Neuronal stem cell (in vitro differentiated cells): ENCODE data around the gene B9D2.
"Not testable (repeated sequence)": the region's sequence is repeated elsewhere in the genome, so short reads cannot be mapped to it uniquely, and the experiment has no call there.

ENCODE experiments used
- DNase-seq: peaks from one replicate; pipeline ENCODE4 v3.0.0-alpha.2; 2013; ENCODE audit warnings: low spot score
- H2AFZ ChIP-seq: one replicate; pipeline ENCODE4 v1.6.1; 2013; ENCODE audit warnings: mild to moderate bottlenecking, low read length, inconsistent platforms
- H2AK5ac ChIP-seq: 2 replicates; pipeline ENCODE4 v1.6.1; 2013; ENCODE audit warnings: low read depth, mild to moderate bottlenecking, inconsistent platforms, low read length, moderate library complexity, mixed read lengths
- H2BK120ac ChIP-seq: 2 replicates; pipeline ENCODE4 v1.6.1; 2013; ENCODE audit warnings: low read depth, mild to moderate bottlenecking, inconsistent platforms, low read length, moderate library complexity, mixed read lengths
- H2BK12ac ChIP-seq: one replicate; pipeline ENCODE4 v1.6.1; 2013; ENCODE audit warnings: low read length, inconsistent platforms
- H2BK15ac ChIP-seq: 2 replicates; pipeline ENCODE4 v1.6.1; 2013; ENCODE audit warnings: mild to moderate bottlenecking, low read length, inconsistent platforms, mixed read lengths
- H2BK5ac ChIP-seq: one replicate; pipeline ENCODE4 v1.6.1; 2013; ENCODE audit warnings: inconsistent platforms, mild to moderate bottlenecking, low read length, moderate library complexity
- H3K14ac ChIP-seq: one replicate; pipeline ENCODE4 v1.6.1; 2013; ENCODE audit warnings: low read length, inconsistent platforms
- H3K18ac ChIP-seq: 2 replicates; pipeline ENCODE4 v1.6.1; 2013; ENCODE audit warnings: low read length, inconsistent platforms
- H3K23ac ChIP-seq: 2 replicates; pipeline ENCODE4 v1.6.1; 2013; ENCODE audit warnings: low read depth, mild to moderate bottlenecking, mixed read lengths, low read length, inconsistent platforms; ENCODE audit not compliant: poor library complexity
- H3K27ac ChIP-seq: replicated peaks from 3 replicates; pipeline ENCODE4 v1.5.1; 2013; ENCODE audit warnings: low read length, inconsistent platforms
- H3K27me3 ChIP-seq, 3 experiments: 2 replicates each; pipeline ENCODE4 v1.6.1; 2013; ENCODE audit warnings: low read length in 3 of 3, mild to moderate bottlenecking in 2 of 3, inconsistent platforms in 1 of 3, low read depth in 1 of 3, mixed read lengths in 1 of 3, moderate library complexity in 1 of 3; ENCODE audit not compliant: control insufficient read depth in 3 of 3, insufficient read depth in 3 of 3
- H3K36me3 ChIP-seq, 2 donors: replicated peaks in 1 of 2; 2 replicates each; pipeline ENCODE4 v1.6.1; 2013; ENCODE audit warnings: low read length in 2 of 2; ENCODE audit not compliant: control insufficient read depth in 2 of 2, insufficient read depth in 2 of 2
- H3K4ac ChIP-seq: 2 replicates; pipeline ENCODE4 v1.6.1; 2013; ENCODE audit warnings: inconsistent platforms, mild to moderate bottlenecking, low read length, moderate library complexity
- H3K4me1 ChIP-seq, 2 donors: 1 replicate in 1 of 2; 2 replicates in 1 of 2; pipeline ENCODE4 v1.6.1; 2013; ENCODE audit warnings: low read length in 2 of 2, low read depth in 1 of 2; ENCODE audit not compliant: control insufficient read depth in 2 of 2, insufficient read depth in 1 of 2
- H3K4me2 ChIP-seq: one replicate; pipeline ENCODE4 v1.6.1; 2013; ENCODE audit warnings: mild to moderate bottlenecking, low read length, inconsistent platforms; ENCODE audit not compliant: insufficient read depth, poor library complexity, severe bottlenecking
- H3K4me3 ChIP-seq, 2 donors: 2 replicates each; pipeline ENCODE4 v1.5.1; 2013; ENCODE audit warnings: low read length in 2 of 2, mild to moderate bottlenecking in 2 of 2, inconsistent platforms in 1 of 2, moderate library complexity in 1 of 2
- H3K79me1 ChIP-seq: one replicate; pipeline ENCODE4 v1.6.1; 2013; ENCODE audit warnings: low read depth, mild to moderate bottlenecking, inconsistent platforms, low read length, moderate library complexity
- H3K9ac ChIP-seq: one replicate; pipeline ENCODE4 v1.6.1; 2013; ENCODE audit warnings: mild to moderate bottlenecking, low read depth, low read length, inconsistent platforms; ENCODE audit not compliant: poor library complexity
- H3K9me3 ChIP-seq, 2 donors: replicated peaks in 1 of 2; 2 replicates each; pipeline versions ENCODE3 to v1.6.1; 2013; ENCODE audit warnings: low read length in 2 of 2, mild to moderate bottlenecking in 2 of 2, inconsistent platforms in 1 of 2, low read depth in 1 of 2, mixed read lengths in 1 of 2, moderate library complexity in 1 of 2; ENCODE audit not compliant: control insufficient read depth in 2 of 2, insufficient read depth in 1 of 2
- H4K8ac ChIP-seq: one replicate; pipeline ENCODE4 v1.6.1; 2013; ENCODE audit warnings: low read depth, mild to moderate bottlenecking, inconsistent platforms, low read length, moderate library complexity
- H4K91ac ChIP-seq: one replicate; pipeline ENCODE4 v1.6.1; 2013; ENCODE audit warnings: low read length, low read depth, mild to moderate bottlenecking, inconsistent platforms; ENCODE audit not compliant: poor library complexity
- WGBS, 2 donors: extraction: QIAGEN DNeasy Blood & Tissue Kit; methylation state at CpG; one replicate each; pipeline ENCODE4 v1.1.7; 2013; ENCODE audit warnings: missing lambda C conversion rate in 2 of 2, mixed read lengths in 1 of 2; ENCODE audit not compliant: insufficient read length in 2 of 2, insufficient replicate concordance in 1 of 2; ENCODE audit errors: extremely low coverage in 2 of 2; 5-methylcytosine and 5-hydroxymethylcytosine counted together

Gene B9D2

GRCh38 chr19:41391618-41392017 is 27.7 kb upstream of the B9D2 start:
- Histone ChIP-seq H3K23ac (no peak overlapping the region), H3K9me3 (no peaks in the 10 kb centered on the region), H4K91ac (no peak overlapping the region), H3K14ac (no peak overlapping the region), H3K27ac (no peak overlapping the region), H2BK15ac (no peak overlapping the region), H3K4me2 (no peak overlapping the region), H2AFZ (no peak overlapping the region), H2BK120ac (no peak overlapping the region), H3K4me1 (no peaks in the 10 kb centered on the region), H2BK5ac (no peak overlapping the region), H4K8ac (peak overlapping the region; percentile 92), H3K36me3 (peaks cover 16 to 43% of the 10 kb centered on the region in 2 donors), H3K27me3 (no peaks in the 10 kb centered on the region), H3K4me3 (no peak overlapping the region), H2BK12ac (no peak overlapping the region), H3K18ac (no peak overlapping the region), H2AK5ac (no peak overlapping the region), H3K4ac (no peak overlapping the region), H3K9ac (no peak overlapping the region), H3K79me1 (peaks cover 4% of the 10 kb centered on the region)
- no peak for DNase-seq
- WGBS, 2 donors = no CpG with 5 or more reads among the region's 11 CpGs

- no peak overlapping the region for H2BK5ac ChIP-seq
- H3K23ac ChIP-seq = no peak overlapping the region
- no peaks in the 10 kb centered on the region for H3K9me3 ChIP-seq
- WGBS, 2 donors = no CpG with 5 or more reads among the region's 13 CpGs
- no peak overlapping the region for H3K4me2 ChIP-seq
- H3K79me1 ChIP-seq = peaks cover 4% of the 10 kb centered on the region
- H3K27me3 ChIP-seq = no peaks in the 10 kb centered on the region
- H2AK5ac ChIP-seq = no peak overlapping the region
- H3K4me1 ChIP-seq = no peaks in the 10 kb centered on the region
- H4K91ac ChIP-seq = no peak overlapping the region
- H4K8ac ChIP-seq = no peak overlapping the region
- no peak overlapping the region for H2BK12ac ChIP-seq
- H3K18ac ChIP-seq = no peak overlapping the region
- H2BK15ac ChIP-seq = no peak overlapping the region
- no peak for DNase-seq
- H3K4ac ChIP-seq = no peak overlapping the region
- peaks cover 15 to 62% of the 10 kb centered on the region in 2 donors for H3K36me3 ChIP-seq
- no peak overlapping the region for H3K14ac ChIP-seq
- H3K4me3 ChIP-seq = no peak overlapping the region
- no peak overlapping the region for H3K27ac ChIP-seq
- no peak overlapping the region for H2AFZ ChIP-seq
- H3K9ac ChIP-seq = no peak overlapping the region
- H2BK120ac ChIP-seq = no peak overlapping the region
Measured at GRCh38 chr19:41386442-41386841, 22.5 kb upstream of the B9D2 start.

- H3K4me3 ChIP-seq = no peak overlapping the region
- no peak overlapping the region for H2BK120ac ChIP-seq
- H3K4me1 ChIP-seq = no peaks in the 10 kb centered on the region
- no peak overlapping the region for H3K14ac ChIP-seq
- no peak overlapping the region for H3K18ac ChIP-seq
- no peak overlapping the region for H3K9ac ChIP-seq
- H3K23ac ChIP-seq = no peak overlapping the region
- no peak overlapping the region for H4K8ac ChIP-seq
- no peak overlapping the region for H2BK12ac ChIP-seq
- H3K9me3 ChIP-seq = no peaks in the 10 kb centered on the region
- no peak overlapping the region for H3K4ac ChIP-seq
- DNase-seq = no peak
- peaks cover 3 to 48% of the 10 kb centered on the region in 2 donors for H3K36me3 ChIP-seq
- H2BK5ac ChIP-seq = no peak overlapping the region
- H4K91ac ChIP-seq = no peak overlapping the region
- H2AK5ac ChIP-seq = no peak overlapping the region
- no peak overlapping the region for H3K27ac ChIP-seq
- no peaks in the 10 kb centered on the region for H3K27me3 ChIP-seq
- no peak overlapping the region for H2AFZ ChIP-seq
- WGBS, 2 donors = no CpG with 5 or more reads among the region's 5 CpGs
- H2BK15ac ChIP-seq = no peak overlapping the region
- no peaks in the 10 kb centered on the region for H3K79me1 ChIP-seq
- H3K4me2 ChIP-seq = no peak overlapping the region
Measured at GRCh38 chr19:41384351-41384750, 20.4 kb upstream of the B9D2 start.

GRCh38 chr19:41381536-41381935 is 17.6 kb upstream of the B9D2 start:
- not testable (repeated sequence) for H3K9me3 ChIP-seq, H2BK15ac ChIP-seq, H3K4ac ChIP-seq, H3K79me1 ChIP-seq, H2BK12ac ChIP-seq, H3K18ac ChIP-seq, H3K27me3 ChIP-seq, H3K4me1 ChIP-seq, H3K27ac ChIP-seq, H4K8ac ChIP-seq, H2AFZ ChIP-seq, H2AK5ac ChIP-seq, H4K91ac ChIP-seq, H3K9ac ChIP-seq, H3K14ac ChIP-seq, H3K23ac ChIP-seq, H2BK120ac ChIP-seq, H2BK5ac ChIP-seq, H3K4me2 ChIP-seq, DNase-seq, H3K4me3 ChIP-seq
- no CpG with 5 or more reads among the region's 8 CpGs for WGBS, 2 donors
- H3K36me3 ChIP-seq = peaks cover 3 to 36% of the 10 kb centered on the region in 2 donors
